GM19043 (cell line): ENCODE measurements around the gene CNPY1.

Experiments used
- ATAC-seq: cut with Tn5 transposase; IDR thresholded peaks from one replicate; pipeline ENCODE4 v1.9.1; 2021; ENCODE audit warnings: low read depth; ENCODE audit not compliant: unreplicated experiment

Gene CNPY1

GRCh38 chr7:155469311-155470185 lies 76.8 kb downstream of the CNPY1 start:
- ATAC-seq, result no peak

- no peak for ATAC-seq
These were observed 77.6 kb downstream of the CNPY1 start for GRCh38 chr7:155468785-155469148.

- ATAC-seq, result no peak
These were observed 78.2 kb downstream of the CNPY1 start for GRCh38 chr7:155467846-155468784.

- peak; percentile 46 for ATAC-seq
These were observed 79.3 kb downstream of the CNPY1 start for GRCh38 chr7:155466814-155467733.

- ATAC-seq, result no peak
These were observed 80.1 kb downstream of the CNPY1 start for GRCh38 chr7:155466142-155466813.

GRCh38 chr7:155465761-155466141 lies 80.6 kb downstream of the CNPY1 start:
- no peak for ATAC-seq

GRCh38 chr7:155464948-155465739 lies 81.2 kb downstream of the CNPY1 start:
- ATAC-seq, result no peak

GRCh38 chr7:155464183-155464582 lies 82.2 kb downstream of the CNPY1 start:
- no peak for ATAC-seq

- ATAC-seq, result no peak
These were observed 83.1 kb downstream of the CNPY1 start for GRCh38 chr7:155463114-155463811.

GRCh38 chr7:155462163-155462735 lies 84.1 kb downstream of the CNPY1 start:
- no peak for ATAC-seq

GRCh38 chr7:155461631-155462030 lies 84.7 kb downstream of the CNPY1 start:
- ATAC-seq, result no peak

- ATAC-seq, result no peak
These were observed 85.3 kb downstream of the CNPY1 start for GRCh38 chr7:155460926-155461613.

GRCh38 chr7:155459700-155460461 lies 86.5 kb downstream of the CNPY1 start:
- ATAC-seq, result no peak

GRCh38 chr7:155458878-155459699 lies 87.3 kb downstream of the CNPY1 start:
- no peak for ATAC-seq

GRCh38 chr7:155458111-155458877 lies 88.1 kb downstream of the CNPY1 start, which contains the start of gene EN2:
Gene EN2, plus strand, starts transcription at chr7:155458129. Its CDS starts 249 bp downstream, at chr7:155458378.
- no peak for ATAC-seq
